Astrocyte of the cerebellum (primary cell): ENCODE measurements around the gene MS4A14.

Experiments
- DNase-seq: peaks from one replicate; pipeline ENCODE4 v3.0.0-alpha.2; 2011; ENCODE audit warnings: low read depth
- H3K4me3 ChIP-seq: 2 replicates; pipeline ENCODE4 v1.5.1; 2011; ENCODE audit warnings: mild to moderate bottlenecking, low read depth, low read length, moderate library complexity
- CTCF ChIP-seq: IDR thresholded peaks from 2 replicates; pipeline ENCODE4 v1.5.1; 2012; ENCODE audit warnings: low read length, low read depth, moderate library complexity, mild to moderate bottlenecking; ENCODE audit errors: missing control alignments
- in situ Hi-C: cut with HindIII; loops from 2 replicates; pipeline ENCODE4 v1.10.0; 2017; ENCODE audit warnings: low sequenced_read_pairs

The MS4A14 gene

GRCh38 chr11:60394666-60395380 is 1.4 kb upstream of the MS4A14 start:
- H3K4me3 ChIP-seq = no peak overlapping the region
- TF ChIP-seq CTCF = no peak
- no peak for DNase-seq
- in situ Hi-C loops = no loop called here

- DNase-seq = no peak
- TF ChIP-seq CTCF = no peak
- H3K4me3 ChIP-seq = no peak overlapping the region
- in situ Hi-C loops = no loop called here
These were observed 540 bp downstream of the MS4A14 start for GRCh38 chr11:60396799-60397198.

GRCh38 chr11:60420015-60420414 is 23.8 kb downstream of the MS4A14 start:
- in situ Hi-C loops = no loop called here

GRCh38 chr11:60422609-60423008 is 26.4 kb downstream of the MS4A14 start:
- DNase-seq = no peak
- TF ChIP-seq CTCF = no peak
- in situ Hi-C loops = no loop called here
- H3K4me3 ChIP-seq = no peak overlapping the region

More at GRCh38 chr11:60420015-60420414, 23.8 kb downstream of the MS4A14 start:
- no peak overlapping the region for H3K4me3 ChIP-seq
- DNase-seq = no peak
- TF ChIP-seq CTCF = no peak

- no peak for TF ChIP-seq CTCF
- no peak overlapping the region for H3K4me3 ChIP-seq
- no peak for DNase-seq
- in situ Hi-C loops = no loop called here
These were observed 32.3 kb downstream of the MS4A14 start for GRCh38 chr11:60428517-60428916.

- in situ Hi-C loops = no loop called here
- H3K4me3 ChIP-seq = no peak within 1 kb of the TSS
- no peak for TF ChIP-seq CTCF
- no peak for DNase-seq
These were observed 33.0 kb downstream of the MS4A14 start, which contains the start of gene MS4A5 for GRCh38 chr11:60429272-60429671. Gene MS4A5 (plus strand): TSS chr11:60429572. CDS start chr11:60429675, 103 bp downstream.
